ENCODE measurements around the gene CCDC63.

CCDC63 gene

DNA sequence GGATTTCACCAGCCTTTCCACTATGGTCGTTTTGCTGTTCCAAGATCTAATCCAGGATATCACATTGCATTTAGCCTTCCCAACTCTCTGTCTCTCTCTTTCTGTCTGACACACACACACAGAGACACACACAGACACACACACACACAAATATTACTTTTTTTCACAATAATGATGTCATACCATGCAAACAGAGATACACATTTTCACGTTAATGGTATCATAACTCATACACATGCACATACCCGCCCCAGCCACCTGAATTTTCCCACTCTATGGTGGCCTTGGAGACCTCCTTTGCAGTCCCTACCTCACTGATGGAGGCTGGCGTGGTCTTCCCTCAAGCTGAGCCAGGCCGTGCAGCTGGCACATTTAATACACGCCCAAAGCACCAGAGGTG is 80.8 kb downstream of the CCDC63 start:
- H3K4me3 ChIP-seq (ENCODE audit: control insufficient read depth, low read depth, low read length) = no peak overlapping the region
- DNase-seq (ENCODE audit: low read depth) = no peak

DNA sequence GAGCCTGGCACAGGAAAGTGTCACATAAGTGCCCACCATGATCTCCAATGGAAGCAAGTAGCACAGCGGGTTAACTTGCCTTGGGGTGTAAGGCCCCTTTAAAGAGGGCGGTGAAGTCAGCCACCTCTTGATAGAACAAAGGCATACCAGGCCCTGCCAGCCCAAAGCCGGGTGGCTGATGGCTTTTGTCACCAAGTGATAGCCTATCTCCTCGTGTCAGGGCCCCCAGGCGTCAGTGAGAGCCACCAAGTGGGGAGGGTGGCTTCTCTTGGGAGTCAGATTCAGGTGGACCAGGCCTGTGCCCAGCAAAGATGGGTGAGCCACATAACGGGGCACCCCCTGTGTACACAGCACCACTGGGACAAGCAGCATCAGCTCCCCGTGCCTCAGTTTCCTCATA is 81.9 kb downstream of the CCDC63 start:
- H3K4me3 ChIP-seq (ENCODE audit: control insufficient read depth, low read depth, low read length) = no peak overlapping the region
- TF ChIP-seq, protein P1, sequence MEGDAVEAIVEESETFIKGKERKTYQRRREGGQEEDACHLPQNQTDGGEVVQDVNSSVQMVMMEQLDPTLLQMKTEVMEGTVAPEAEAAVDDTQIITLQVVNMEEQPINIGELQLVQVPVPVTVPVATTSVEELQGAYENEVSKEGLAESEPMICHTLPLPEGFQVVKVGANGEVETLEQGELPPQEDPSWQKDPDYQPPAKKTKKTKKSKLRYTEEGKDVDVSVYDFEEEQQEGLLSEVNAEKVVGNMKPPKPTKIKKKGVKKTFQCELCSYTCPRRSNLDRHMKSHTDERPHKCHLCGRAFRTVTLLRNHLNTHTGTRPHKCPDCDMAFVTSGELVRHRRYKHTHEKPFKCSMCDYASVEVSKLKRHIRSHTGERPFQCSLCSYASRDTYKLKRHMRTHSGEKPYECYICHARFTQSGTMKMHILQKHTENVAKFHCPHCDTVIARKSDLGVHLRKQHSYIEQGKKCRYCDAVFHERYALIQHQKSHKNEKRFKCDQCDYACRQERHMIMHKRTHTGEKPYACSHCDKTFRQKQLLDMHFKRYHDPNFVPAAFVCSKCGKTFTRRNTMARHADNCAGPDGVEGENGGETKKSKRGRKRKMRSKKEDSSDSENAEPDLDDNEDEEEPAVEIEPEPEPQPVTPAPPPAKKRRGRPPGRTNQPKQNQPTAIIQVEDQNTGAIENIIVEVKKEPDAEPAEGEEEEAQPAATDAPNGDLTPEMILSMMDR (conservative IDR thresholded peaks at IDR 0.05; ENCODE audit: control insufficient read depth, insufficient read depth, low read depth, low read length) = no peak
- DNase-seq (ENCODE audit: low read depth) = no peak

More for the DNA sequence above, 80.8 kb downstream of the CCDC63 start:
- TF ChIP-seq, protein P1 (conservative IDR thresholded peaks at IDR 0.05; ENCODE audit: control insufficient read depth, insufficient read depth, low read depth, low read length) = no peak

DNA sequence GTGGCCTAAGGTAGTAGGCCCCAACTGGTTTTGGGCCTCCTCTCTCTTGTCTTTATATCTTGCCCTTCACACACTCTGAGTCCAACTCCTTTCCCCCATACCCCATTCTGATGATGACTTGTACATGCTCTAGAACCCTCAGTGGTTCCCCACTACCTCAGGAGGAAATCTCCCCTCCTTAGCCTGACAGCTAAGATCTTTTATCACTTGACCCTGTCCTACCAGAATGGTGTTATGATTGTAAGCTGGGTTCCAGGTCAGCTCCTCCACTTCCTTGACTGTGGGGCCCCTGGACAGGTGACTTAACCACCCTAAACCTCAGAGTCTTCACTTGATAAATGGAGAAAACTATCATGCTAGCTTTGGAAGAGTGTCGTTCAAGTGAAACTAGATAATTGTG is 83.0 kb downstream of the CCDC63 start:
- H3K4me3 ChIP-seq (ENCODE audit: control insufficient read depth, low read depth, low read length) = no peak overlapping the region
- no peak for DNase-seq (ENCODE audit: low read depth)
- TF ChIP-seq, protein P1 (conservative IDR thresholded peaks at IDR 0.05; ENCODE audit: control insufficient read depth, insufficient read depth, low read depth, low read length) = no peak

DNA sequence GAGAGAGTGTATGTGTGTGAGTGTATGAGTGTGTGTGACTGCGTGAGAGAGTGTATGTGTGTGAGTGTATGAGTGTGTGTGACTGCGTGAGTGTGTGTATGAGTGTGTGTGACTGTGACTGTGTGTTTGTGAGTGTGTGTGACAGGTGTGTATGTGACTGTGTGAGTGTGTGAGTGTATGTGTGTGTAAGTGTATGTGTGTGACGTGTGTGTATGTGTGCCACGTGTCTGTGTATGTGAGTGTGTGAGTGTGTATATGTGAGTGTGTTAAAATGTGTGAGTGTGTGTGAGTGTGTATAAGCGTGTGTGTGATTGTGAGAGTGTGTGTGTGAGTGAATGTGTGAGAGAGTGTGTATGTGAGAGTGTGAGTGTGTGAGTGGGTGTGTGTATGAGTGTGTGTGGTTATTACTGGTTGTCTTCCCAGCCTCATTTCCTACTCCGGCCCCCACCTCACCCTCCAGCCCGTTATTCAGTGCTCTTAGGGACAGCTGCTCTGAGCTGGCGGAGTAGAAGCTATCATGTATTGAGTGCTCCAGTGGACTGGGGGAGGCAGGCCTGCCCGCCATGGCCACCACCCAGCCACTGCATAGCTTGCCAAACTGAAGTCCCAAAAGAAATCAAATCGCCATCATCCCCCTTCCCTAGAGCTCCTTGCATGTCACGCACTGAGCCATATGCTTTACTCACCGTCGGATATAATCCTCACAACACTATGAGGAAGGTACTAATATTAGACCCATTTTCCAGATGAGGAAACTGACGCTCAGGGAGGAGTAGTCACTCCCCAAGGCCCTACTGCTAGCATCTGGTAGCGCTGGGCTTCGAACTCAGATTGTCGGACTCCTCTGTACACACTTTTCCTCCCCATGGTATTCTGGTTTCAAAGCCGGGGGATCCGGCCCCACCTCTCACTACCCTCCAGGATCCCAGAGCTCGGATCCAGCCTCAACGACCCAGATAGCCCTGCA is 83.8 kb downstream of the CCDC63 start:
- TF ChIP-seq, protein P1 (conservative IDR thresholded peaks at IDR 0.05; ENCODE audit: control insufficient read depth, insufficient read depth, low read depth, low read length) = no peak
- no peak for DNase-seq (ENCODE audit: low read depth)
- no peak overlapping the region for H3K4me3 ChIP-seq (ENCODE audit: control insufficient read depth, low read depth, low read length)

DNA sequence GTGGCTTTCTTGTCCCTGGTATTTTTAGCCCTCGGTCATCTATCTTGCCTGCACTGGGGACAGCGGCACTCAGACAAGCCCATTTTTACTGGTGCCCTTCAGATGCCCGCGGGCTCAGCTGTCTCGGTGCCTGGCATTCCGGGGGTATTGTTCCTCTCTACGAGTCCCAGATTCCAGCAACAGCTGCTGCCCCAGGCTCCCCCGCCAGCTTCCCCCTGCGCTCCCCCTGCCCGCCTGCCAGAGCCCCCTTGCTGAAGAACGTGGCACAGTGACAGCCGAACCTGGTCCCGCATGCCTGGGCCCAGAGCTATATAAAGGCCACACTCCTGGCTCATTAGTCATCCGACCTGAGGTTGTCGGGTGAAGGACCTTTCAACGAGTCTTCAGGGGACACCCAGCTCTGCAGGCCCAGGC is 84.5 kb downstream of the CCDC63 start:
- DNase-seq (ENCODE audit: low read depth) = no peak
- H3K4me3 ChIP-seq (ENCODE audit: control insufficient read depth, low read depth, low read length) = no peak overlapping the region
- TF ChIP-seq, protein P1 (conservative IDR thresholded peaks at IDR 0.05; ENCODE audit: control insufficient read depth, insufficient read depth, low read depth, low read length) = no peak

DNA sequence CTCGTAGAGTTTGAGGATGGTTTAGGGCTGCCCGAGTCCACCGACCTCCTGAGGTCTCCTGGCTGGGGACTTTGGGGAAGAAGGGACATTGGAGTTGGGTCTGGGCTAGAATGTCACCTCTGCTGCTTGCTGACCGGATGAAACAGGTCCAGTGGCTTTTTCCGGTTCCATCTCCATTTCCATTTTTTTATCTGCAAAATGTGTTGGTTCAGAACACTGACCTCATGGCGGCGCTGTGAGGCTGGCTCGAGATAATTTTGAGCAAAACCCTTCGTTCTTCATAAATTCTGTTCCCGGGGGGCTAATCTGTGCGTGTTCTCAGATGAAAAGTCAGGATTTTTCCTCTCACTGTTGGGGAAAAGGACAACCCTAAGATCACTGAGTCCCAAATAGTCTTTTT is 85.3 kb downstream of the CCDC63 start:
- DNase-seq (ENCODE audit: low read depth) = no peak
- TF ChIP-seq, protein P1 (conservative IDR thresholded peaks at IDR 0.05; ENCODE audit: control insufficient read depth, insufficient read depth, low read depth, low read length) = peak; percentile 42

More for the DNA sequence above, 85.3 kb downstream of the CCDC63 start:
- no peak overlapping the region for H3K4me3 ChIP-seq (ENCODE audit: control insufficient read depth, low read depth, low read length)

Measured in fibroblast of mammary gland (primary cell).